Adrenal gland (tissue), 5 donors: ENCODE data around the gene ARHGEF37.

ENCODE experiments used
- CTCF ChIP-seq, 6 experiments: fragments of 450-650 bp in 4 of 6; fragments of 200-600 bp in 2 of 6; sonication (generic) in 1 of 6; IDR thresholded peaks; 1 replicate in 5 of 6; 2 replicates in 1 of 6; pipeline versions ENCODE4 v1.5.1 to v1.8.0; 2016 to 2021; ENCODE audit warnings: antibody characterized with exemption in 6 of 6, mild to moderate bottlenecking in 2 of 6, moderate library complexity in 1 of 6
- POLR2A ChIP-seq, 2 donors: fragments of 450-650 bp; IDR thresholded peaks; one replicate each; pipeline ENCODE4 v1.6.1; 2017; ENCODE audit warnings: antibody characterized with exemption in 2 of 2, mild to moderate bottlenecking in 2 of 2, moderate library complexity in 1 of 2
- donor health status: DM: no; HTN: no; CAD: no.

GRCh38 chr5:149604321-149604720 is 23.0 kb downstream of the ARHGEF37 start:
- no peak for TF ChIP-seq CTCF (IDR thresholded peaks at IDR 0.05)
- no peak for TF ChIP-seq POLR2A (IDR thresholded peaks at IDR 0.05)
